ENCODE data around the gene STARD13.
A peak's percentile ranks its signal among the peaks of the same experiment; 100 is the strongest.

STARD13 gene

DNA sequence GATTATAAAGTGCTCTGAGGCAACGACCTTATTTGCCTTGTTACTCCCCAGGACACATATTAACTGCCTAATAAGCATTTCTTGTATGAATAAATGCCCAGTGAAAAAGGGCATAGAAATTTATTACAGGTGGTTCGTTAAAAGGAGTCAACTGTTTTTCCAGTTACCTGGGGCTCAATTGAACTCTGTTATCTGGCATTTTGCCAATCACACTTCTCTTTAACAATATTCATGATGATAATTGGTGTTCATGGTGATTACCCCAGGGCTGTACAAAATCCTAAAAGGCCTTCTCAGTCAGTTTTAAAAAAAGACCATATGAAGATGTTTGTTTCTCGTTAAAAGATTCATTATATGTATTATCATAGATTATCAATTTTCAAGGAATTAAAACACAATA lies 212.2 kb downstream of the STARD13 start:
- FAIRE-seq: no peak
- DNase-seq (ENCODE audit: insufficient read length, low spot score): no peak

- FAIRE-seq (no peak), DNase-seq (ENCODE audit: insufficient read length, low spot score) (no peak)
These were observed 212.8 kb downstream of the STARD13 start for GRCh38 chr13:33072759-33073158.

GRCh38 chr13:33072282-33072681 lies 213.3 kb downstream of the STARD13 start:
- FAIRE-seq: no peak

DNA sequence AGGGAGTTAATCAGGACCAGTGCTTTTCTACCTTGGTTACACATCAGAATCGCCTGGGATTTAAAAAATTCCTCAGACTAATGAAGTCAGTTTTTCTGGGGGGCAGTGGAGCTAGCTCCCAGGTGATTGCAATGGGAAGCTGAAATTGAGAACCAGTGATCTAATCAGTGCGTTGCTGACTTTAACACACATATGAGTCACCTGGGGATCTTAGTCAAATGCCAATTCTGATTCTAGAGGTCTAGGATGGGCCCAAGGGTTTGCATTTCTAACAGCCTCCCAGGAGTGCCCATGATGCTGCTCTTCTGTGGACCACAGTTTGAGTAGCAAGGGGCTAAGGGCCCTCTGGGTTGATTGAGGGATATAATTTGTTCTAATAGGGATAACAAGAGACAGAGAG lies 214.8 kb downstream of the STARD13 start:
- DNase-seq (ENCODE audit: insufficient read length, low spot score): no peak
- FAIRE-seq: no peak

More at GRCh38 chr13:33072282-33072681, 213.3 kb downstream of the STARD13 start:
- DNase-seq (ENCODE audit: insufficient read length, low spot score): no peak

DNA sequence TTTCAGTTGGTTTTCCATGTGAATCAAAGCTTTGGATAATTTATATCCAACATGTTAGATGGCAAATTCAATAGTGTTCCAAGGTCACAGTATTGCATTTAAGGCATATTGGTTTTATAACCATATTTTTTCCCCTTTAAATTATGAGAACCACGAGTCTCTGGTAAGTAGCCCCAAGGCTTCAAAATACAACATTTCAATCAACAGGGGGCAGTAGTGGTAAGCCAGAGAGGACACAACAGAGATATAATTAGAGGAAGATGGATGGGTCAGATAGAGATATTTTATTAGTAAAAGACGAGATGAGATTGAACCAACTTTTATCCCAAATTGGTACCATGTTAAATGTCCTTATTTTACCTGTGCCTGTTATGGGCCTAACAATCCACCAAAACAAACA lies 216.2 kb downstream of the STARD13 start:
- FAIRE-seq (no peak), DNase-seq (ENCODE audit: insufficient read length, low spot score) (no peak)

DNA sequence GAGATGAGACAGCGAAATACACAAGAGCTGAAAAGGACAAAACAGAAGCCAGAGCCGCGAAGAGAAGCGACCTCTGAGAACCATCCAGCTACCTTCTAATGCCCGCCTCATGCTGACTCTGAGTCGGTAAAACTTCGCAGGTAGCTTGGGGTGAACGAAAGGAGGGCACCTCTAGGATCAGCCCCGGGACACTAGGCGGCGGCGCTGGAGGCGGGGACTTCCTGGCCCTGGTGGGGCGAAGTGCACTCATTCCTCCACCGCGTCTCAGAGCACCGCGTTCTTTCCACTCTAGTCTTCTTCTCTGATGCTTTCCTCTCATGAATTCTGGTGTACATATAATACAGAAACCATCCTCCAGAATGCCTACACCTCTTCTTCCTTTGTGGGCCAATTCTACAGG lies 219.2 kb downstream of the STARD13 start:
- no peak for FAIRE-seq
- no peak for DNase-seq (ENCODE audit: insufficient read length, low spot score)

DNA sequence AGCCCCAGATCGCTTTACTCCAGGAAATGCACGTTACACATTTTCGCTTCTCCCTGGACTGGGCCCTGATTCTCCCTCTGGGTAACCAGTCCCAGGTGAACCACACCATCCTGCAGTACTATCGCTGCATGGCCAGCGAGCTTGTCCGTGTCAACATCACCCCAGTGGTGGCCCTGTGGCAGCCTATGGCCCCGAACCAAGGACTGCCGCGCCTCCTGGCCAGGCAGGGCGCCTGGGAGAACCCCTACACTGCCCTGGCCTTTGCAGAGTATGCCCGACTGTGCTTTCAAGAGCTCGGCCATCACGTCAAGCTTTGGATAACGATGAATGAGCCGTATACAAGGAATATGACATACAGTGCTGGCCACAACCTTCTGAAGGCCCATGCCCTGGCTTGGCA lies 224.7 kb downstream of the STARD13 start:
- DNase-seq (ENCODE audit: insufficient read length, low spot score): no peak
- FAIRE-seq: no peak

- DNase-seq (ENCODE audit: insufficient read length, low spot score) (no peak), FAIRE-seq (no peak)
These were observed 226.7 kb downstream of the STARD13 start for GRCh38 chr13:33058776-33059327.

DNA sequence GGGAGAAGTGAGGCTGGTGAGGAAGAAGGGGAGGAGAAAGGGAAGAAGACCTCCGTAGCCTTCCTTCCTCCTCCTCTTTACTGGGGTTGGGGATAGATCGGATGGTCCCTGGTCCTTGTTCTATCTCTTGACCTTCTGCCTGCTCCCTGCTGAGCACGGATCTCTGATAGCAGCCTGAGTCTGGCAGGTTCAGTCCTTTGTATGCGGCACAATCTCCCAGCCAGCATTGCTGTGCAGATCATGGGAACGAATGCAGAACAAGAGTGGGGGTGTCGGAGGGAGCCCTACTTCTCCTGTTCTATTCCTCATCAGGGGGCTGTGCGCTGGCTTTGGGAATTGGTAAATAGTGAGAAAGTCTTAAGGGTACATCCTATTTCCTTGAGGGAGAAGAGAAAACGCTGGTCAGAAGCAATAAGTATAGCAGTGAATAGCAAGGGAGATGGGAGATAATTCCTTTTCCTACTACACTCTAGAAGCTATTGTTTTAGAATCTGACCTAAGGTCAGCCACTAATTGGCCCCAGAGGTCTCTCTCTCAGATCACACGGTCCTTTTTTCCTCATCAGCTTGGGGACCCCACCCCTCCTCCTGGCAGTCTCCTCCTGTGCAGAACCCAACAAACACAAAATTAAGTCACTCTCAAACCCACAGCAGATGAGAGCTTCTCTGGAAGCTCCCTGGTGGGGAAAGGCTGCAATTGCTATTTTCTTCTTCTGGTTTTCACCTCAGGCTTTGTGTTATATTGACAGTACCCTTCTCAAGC lies 228.4 kb downstream of the STARD13 start:
- FAIRE-seq: no peak

GRCh38 chr13:33053397-33054066 lies 232.0 kb downstream of the STARD13 start:
- DNase-seq (ENCODE audit: insufficient read length, low spot score): no peak
- no peak for FAIRE-seq

More for the DNA sequence above, 228.4 kb downstream of the STARD13 start:
- peak; percentile 5 for DNase-seq (ENCODE audit: insufficient read length, low spot score)
